ENCODE results near the gene ARHGAP31.

DNA sequence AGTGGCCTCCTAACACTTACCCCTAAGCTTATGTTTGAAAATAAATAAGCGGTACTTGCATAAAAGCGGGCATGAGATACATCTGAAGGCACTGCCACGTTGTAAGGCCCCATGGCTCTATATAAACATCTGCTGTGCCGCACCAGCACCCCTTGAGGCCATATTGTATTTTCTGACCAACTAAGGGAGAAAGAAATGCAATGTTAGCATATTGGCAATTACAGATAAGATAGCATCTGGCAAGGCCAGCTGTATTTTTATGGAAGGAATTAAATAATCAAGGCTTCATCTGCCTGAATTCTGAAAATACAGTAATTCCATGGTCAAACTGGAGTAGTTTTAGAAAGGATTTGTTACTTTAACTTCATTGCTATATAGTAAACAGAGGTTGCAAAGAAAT, 140.5 kb downstream of the ARHGAP31 start:
- TF ChIP-seq, protein P1, sequence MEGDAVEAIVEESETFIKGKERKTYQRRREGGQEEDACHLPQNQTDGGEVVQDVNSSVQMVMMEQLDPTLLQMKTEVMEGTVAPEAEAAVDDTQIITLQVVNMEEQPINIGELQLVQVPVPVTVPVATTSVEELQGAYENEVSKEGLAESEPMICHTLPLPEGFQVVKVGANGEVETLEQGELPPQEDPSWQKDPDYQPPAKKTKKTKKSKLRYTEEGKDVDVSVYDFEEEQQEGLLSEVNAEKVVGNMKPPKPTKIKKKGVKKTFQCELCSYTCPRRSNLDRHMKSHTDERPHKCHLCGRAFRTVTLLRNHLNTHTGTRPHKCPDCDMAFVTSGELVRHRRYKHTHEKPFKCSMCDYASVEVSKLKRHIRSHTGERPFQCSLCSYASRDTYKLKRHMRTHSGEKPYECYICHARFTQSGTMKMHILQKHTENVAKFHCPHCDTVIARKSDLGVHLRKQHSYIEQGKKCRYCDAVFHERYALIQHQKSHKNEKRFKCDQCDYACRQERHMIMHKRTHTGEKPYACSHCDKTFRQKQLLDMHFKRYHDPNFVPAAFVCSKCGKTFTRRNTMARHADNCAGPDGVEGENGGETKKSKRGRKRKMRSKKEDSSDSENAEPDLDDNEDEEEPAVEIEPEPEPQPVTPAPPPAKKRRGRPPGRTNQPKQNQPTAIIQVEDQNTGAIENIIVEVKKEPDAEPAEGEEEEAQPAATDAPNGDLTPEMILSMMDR (IDR thresholded peaks at IDR 0.05; ENCODE audit: control extremely low read depth in 1 of 3, insufficient read depth in 1 of 3, low read depth in 1 of 3, low read length in 3 of 3), result no peak
- TF ChIP-seq CBX5 (IDR thresholded peaks at IDR 0.05; ENCODE audit: low read depth, low read length), result no peak
- no peak for TF ChIP-seq RXRA (IDR thresholded peaks at IDR 0.05; ENCODE audit: insufficient read depth, low read depth, low read length)
- TF ChIP-seq, protein P2, sequence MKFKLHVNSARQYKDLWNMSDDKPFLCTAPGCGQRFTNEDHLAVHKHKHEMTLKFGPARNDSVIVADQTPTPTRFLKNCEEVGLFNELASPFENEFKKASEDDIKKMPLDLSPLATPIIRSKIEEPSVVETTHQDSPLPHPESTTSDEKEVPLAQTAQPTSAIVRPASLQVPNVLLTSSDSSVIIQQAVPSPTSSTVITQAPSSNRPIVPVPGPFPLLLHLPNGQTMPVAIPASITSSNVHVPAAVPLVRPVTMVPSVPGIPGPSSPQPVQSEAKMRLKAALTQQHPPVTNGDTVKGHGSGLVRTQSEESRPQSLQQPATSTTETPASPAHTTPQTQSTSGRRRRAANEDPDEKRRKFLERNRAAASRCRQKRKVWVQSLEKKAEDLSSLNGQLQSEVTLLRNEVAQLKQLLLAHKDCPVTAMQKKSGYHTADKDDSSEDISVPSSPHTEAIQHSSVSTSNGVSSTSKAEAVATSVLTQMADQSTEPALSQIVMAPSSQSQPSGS (IDR thresholded peaks at IDR 0.05; ENCODE audit: low read length), result no peak
- no peak for TF ChIP-seq POLR2AphosphoS5 (IDR thresholded peaks at IDR 0.05; ENCODE audit: low read depth, low read length)
- no peak for TF ChIP-seq EZH2 (IDR thresholded peaks at IDR 0.05; ENCODE audit: low read depth, low read length, severe bottlenecking)
- TF ChIP-seq JUN (IDR thresholded peaks at IDR 0.05; ENCODE audit: low read depth, low read length), result no peak
- TF ChIP-seq RFX5 (IDR thresholded peaks at IDR 0.05; ENCODE audit: borderline replicate concordance, low read depth, low read length), result no peak
- peak in 1 of 2 experiments; percentile 7; a peak in 1 of 4 replicates for TF ChIP-seq RAD21 (IDR thresholded peaks at IDR 0.05 in 1 of 2, conservative IDR thresholded peaks at IDR 0.05 in 1 of 2; ENCODE audit: low read depth in 2 of 2, low read length in 2 of 2)
- TF ChIP-seq BCL11A (IDR thresholded peaks at IDR 0.05; ENCODE audit: low read depth in 2 of 2, low read length in 2 of 2), result no peak
- TF ChIP-seq CREB1 (IDR thresholded peaks at IDR 0.05), result no peak
- TF ChIP-seq, protein P3, sequence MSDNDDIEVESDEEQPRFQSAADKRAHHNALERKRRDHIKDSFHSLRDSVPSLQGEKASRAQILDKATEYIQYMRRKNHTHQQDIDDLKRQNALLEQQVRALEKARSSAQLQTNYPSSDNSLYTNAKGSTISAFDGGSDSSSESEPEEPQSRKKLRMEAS (IDR thresholded peaks at IDR 0.05), result no peak

Measured in H1 (cell line).